GM23248 (cell line): ENCODE measurements around the gene ACAA2.

Source experiments
- EZH2 ChIP-seq: fragments of 200-600 bp; sonication (generic); IDR thresholded peaks from 2 replicates; pipeline ENCODE4 v1.6.1; 2018; ENCODE audit warnings: antibody characterized with exemption, mild to moderate bottlenecking; ENCODE audit not compliant: insufficient read depth, poor library complexity, severe bottlenecking
- EZH2phosphoT487 ChIP-seq: fragments of 200-600 bp; sonication (generic); IDR thresholded peaks from 2 replicates; pipeline ENCODE4 v1.6.1; 2018; ENCODE audit warnings: antibody characterized with exemption, moderate library complexity, mild to moderate bottlenecking, low read depth; ENCODE audit not compliant: insufficient read depth

DNA sequence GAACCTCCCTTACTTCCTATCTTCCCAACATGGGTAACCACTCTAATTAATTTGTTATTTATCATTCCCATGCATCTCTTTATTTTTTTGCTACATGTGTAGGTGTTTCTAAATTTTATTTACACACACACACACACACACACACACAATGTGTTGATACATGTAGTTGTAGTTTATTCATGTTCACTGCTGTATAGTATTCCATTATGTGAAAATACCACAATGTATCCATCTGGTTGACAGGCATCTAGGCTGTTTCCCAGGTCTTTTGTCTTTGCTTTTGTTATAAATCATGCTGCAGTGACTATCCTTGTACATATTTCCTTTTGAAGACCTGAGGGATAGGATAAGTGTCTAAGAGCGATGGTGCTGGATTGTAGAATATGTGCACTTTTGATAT lies 59.7 kb downstream of the ACAA2 start:
- no peak for TF ChIP-seq EZH2
- TF ChIP-seq EZH2phosphoT487 = no peak
